GM12801 (cell line): ENCODE measurements around the gene KLHL26.

ENCODE experiments used
- TF ChIP-seq, protein P1 (sequence below): IDR thresholded peaks from one replicate; pipeline ENCODE4 v1.5.1; 2011; ENCODE audit warnings: control low read depth; ENCODE audit not compliant: insufficient read length; ENCODE audit errors: extremely low read depth

KLHL26 gene

DNA sequence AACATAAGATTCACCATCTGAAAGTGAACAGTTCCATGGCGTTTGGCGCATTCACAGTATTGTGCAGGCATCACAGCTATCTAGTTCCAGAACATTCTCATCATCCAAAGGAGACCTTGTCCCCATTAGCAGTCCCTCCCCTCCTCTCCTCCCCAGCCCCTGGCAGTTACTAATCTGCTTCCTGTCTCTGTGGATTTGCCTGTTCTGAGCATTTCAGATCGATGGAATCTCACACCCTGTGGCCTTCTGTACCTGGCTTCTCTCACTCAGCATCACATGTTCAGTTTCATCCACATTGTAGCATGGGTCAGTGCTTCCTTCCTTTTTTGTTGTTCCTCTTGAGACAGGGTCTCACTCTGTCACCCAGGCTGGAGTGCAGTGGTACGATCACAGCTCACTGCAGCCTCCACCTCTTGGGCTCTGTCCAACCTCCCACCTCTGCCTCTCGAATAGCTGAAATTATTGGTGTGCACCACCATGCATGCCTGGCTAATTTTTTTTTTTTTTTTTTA is 81.2 kb downstream of the KLHL26 start:
- TF ChIP-seq, protein P1, sequence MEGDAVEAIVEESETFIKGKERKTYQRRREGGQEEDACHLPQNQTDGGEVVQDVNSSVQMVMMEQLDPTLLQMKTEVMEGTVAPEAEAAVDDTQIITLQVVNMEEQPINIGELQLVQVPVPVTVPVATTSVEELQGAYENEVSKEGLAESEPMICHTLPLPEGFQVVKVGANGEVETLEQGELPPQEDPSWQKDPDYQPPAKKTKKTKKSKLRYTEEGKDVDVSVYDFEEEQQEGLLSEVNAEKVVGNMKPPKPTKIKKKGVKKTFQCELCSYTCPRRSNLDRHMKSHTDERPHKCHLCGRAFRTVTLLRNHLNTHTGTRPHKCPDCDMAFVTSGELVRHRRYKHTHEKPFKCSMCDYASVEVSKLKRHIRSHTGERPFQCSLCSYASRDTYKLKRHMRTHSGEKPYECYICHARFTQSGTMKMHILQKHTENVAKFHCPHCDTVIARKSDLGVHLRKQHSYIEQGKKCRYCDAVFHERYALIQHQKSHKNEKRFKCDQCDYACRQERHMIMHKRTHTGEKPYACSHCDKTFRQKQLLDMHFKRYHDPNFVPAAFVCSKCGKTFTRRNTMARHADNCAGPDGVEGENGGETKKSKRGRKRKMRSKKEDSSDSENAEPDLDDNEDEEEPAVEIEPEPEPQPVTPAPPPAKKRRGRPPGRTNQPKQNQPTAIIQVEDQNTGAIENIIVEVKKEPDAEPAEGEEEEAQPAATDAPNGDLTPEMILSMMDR: no peak

DNA sequence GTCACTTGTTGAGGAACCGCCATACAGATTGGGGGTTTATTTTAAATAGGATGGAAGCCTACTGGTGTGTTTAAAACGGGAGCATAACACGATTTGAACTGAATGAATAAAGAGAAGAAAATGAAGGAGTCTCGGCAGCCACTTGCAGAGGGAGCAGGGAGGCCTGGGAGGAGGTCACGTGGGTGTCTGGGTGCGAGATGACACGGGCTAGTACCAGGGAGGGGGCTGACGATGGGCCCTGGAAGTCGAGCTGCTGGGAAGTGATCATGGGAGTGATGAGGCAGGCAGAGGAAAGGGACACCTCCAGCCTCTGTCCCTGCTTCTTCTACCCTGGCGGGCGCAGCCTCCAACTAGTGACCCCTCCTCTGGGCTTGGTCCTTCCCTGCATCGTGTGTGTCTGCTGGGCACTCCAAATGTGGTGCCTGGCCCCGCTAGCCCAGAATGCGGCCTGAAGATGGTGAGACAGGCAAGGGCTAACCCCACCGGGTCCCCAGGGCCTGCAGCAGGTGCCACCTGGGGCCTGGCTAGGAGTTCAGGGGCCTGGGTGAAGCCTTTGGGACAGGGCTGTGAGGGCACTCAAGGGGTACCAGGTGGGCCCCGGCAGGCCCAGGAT is 82.1 kb downstream of the KLHL26 start:
- TF ChIP-seq, protein P1: no peak

DNA sequence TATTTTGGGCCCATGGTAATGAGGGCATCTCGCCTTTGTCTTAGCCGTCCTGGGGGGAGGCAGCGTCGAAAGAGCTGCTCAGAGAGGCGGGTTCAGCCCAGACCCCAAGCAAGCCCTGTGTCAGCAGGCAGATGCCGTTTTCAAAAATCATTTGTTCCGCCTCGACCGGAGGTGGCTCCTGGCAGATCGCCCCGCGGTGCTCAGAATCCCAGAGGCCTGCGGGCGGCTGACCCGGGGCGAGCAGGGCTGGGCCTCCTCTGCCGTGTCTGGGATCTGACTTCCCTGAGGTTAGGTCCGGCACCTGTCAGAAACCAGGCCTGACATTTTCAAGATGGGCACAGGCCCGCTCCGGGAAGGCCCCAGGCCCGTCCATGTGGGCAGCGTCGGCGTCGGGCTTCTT is 82.7 kb downstream of the KLHL26 start:
- TF ChIP-seq, protein P1: no peak
